NK-92 (cell line): ENCODE measurements around the gene DIAPH1.
"Not testable (repeated sequence)": the region's sequence is repeated elsewhere in the genome, so short reads cannot be mapped to it uniquely, and the experiment has no call there.

Source experiments
- DNase-seq: peaks from one replicate; lab custom pipeline; 2025; ENCODE audit not compliant: unreplicated experiment; lab: John Stamatoyannopoulos, UW

DIAPH1 gene

GRCh38 chr5:141613344-141613743, 5.5 kb downstream of the DIAPH1 start:
- no peak for DNase-seq

- no peak for DNase-seq
These were observed 7.5 kb downstream of the DIAPH1 start for GRCh38 chr5:141611289-141611688.

- DNase-seq, result not testable (repeated sequence)
These were observed 8.9 kb downstream of the DIAPH1 start for GRCh38 chr5:141609921-141610320.

GRCh38 chr5:141609044-141609443, 9.8 kb downstream of the DIAPH1 start:
- DNase-seq, result no peak

- DNase-seq, result no peak
These were observed 10.2 kb downstream of the DIAPH1 start for GRCh38 chr5:141608557-141608956.

- DNase-seq, result no peak
These were observed 10.8 kb downstream of the DIAPH1 start for GRCh38 chr5:141608046-141608445.

GRCh38 chr5:141605523-141606277, 13.1 kb downstream of the DIAPH1 start:
- DNase-seq, result no peak

GRCh38 chr5:141603923-141604717, 14.7 kb downstream of the DIAPH1 start:
- DNase-seq, result no peak

- DNase-seq, result no peak
These were observed 16.2 kb downstream of the DIAPH1 start for GRCh38 chr5:141602606-141603005.

- DNase-seq, result no peak
These were observed 20.1 kb downstream of the DIAPH1 start for GRCh38 chr5:141598391-141599345.

- DNase-seq, result no peak
These were observed 21.0 kb downstream of the DIAPH1 start for GRCh38 chr5:141597814-141598213.

- DNase-seq, result no peak
These were observed 21.4 kb downstream of the DIAPH1 start for GRCh38 chr5:141597394-141597793.

GRCh38 chr5:141596867-141597266, 21.9 kb downstream of the DIAPH1 start:
- no peak for DNase-seq

- DNase-seq, result no peak
These were observed 28.7 kb downstream of the DIAPH1 start for GRCh38 chr5:141590127-141590526.

GRCh38 chr5:141586246-141586645, 32.6 kb downstream of the DIAPH1 start:
- DNase-seq, result no peak

GRCh38 chr5:141585594-141585993, 33.2 kb downstream of the DIAPH1 start:
- no peak for DNase-seq

- no peak for DNase-seq
These were observed 44.7 kb downstream of the DIAPH1 start for GRCh38 chr5:141574122-141574510.

- DNase-seq, result no peak
These were observed 45.2 kb downstream of the DIAPH1 start for GRCh38 chr5:141573489-141574121.

- DNase-seq, result no peak
These were observed 48.1 kb downstream of the DIAPH1 start for GRCh38 chr5:141570655-141571054.

GRCh38 chr5:141567513-141568117, 51.2 kb downstream of the DIAPH1 start:
- DNase-seq, result no peak
